IMR-90 (cell line): ENCODE measurements around the gene AKAP6.

Experiments
- CTCF ChIP-seq: conservative IDR thresholded peaks from 2 replicates; pipeline ENCODE4 v1.5.1; 2012; ENCODE audit warnings: mild to moderate bottlenecking, low read depth, low read length, improper control_type of control experiment
- ELK1 ChIP-seq: fragments of 150-350 bp; IDR thresholded peaks from 2 replicates; pipeline ENCODE4 v1.6.1; 2016; ENCODE audit warnings: low read depth, mild to moderate bottlenecking, low read length, moderate library complexity, borderline replicate concordance
- POLR2A ChIP-seq: IDR thresholded peaks from 2 replicates; pipeline ENCODE4 v1.6.1; 2012; ENCODE audit warnings: mild to moderate bottlenecking, low read depth, low read length

GRCh38 chr14:32805979-32806378, 476.9 kb downstream of the AKAP6 start:
- TF ChIP-seq ELK1 (no peak), POLR2A (no peak), CTCF (no peak)
